Astrocyte (in vitro differentiated cells and primary cell): ENCODE measurements around the gene SPTB.

Experiments used
- EZH2 ChIP-seq: IDR thresholded peaks from 2 replicates; pipeline ENCODE4 v1.6.1; 2012; ENCODE audit warnings: mild to moderate bottlenecking, low read length, inconsistent platforms; ENCODE audit not compliant: insufficient read depth
- TF ChIP-seq, protein P1 (sequence below): IDR thresholded peaks from 2 replicates; pipeline ENCODE4 v1.5.1; 2011; ENCODE audit warnings: low read depth, mild to moderate bottlenecking, inconsistent platforms, low read length, moderate library complexity; ENCODE audit not compliant: insufficient read depth

DNA sequence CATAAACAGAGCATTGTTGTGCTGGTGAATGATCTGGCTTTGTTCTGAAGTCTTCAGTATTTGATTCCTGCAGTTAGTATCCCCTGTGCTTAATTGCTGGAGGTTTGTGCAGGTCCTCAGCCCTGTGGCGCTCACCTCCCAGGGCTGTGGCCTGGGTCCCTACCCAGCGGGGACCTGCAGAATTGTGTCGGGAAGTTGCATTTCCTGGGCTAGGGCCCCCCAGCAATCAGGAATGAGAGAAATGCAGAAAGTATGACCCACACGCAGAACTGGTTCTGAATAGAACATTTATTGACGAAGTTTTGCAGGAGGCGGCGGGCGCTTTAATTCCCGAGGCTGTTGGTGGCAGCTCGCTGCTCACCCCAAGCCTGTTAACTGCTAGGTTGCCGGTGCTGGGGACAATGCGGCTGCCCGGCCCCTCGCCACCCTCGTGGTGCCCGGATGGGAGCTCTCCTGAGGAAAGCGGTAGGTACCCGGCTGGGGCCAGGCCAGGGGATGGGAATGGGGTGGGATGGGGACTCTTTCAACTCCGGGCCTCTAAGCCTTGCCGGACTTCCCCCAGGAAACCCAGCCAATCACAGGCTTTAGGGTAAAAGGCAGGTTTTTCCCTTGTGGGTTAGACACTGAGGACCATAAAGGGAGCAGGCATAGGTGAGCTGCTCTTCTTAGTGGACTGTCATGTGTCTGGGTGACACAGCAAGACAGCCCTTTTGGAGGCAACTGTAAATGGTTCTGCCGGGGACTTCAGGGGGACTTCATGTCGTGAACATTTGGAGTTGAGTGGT is 163.9 kb downstream of the SPTB start:
- TF ChIP-seq, protein P1, sequence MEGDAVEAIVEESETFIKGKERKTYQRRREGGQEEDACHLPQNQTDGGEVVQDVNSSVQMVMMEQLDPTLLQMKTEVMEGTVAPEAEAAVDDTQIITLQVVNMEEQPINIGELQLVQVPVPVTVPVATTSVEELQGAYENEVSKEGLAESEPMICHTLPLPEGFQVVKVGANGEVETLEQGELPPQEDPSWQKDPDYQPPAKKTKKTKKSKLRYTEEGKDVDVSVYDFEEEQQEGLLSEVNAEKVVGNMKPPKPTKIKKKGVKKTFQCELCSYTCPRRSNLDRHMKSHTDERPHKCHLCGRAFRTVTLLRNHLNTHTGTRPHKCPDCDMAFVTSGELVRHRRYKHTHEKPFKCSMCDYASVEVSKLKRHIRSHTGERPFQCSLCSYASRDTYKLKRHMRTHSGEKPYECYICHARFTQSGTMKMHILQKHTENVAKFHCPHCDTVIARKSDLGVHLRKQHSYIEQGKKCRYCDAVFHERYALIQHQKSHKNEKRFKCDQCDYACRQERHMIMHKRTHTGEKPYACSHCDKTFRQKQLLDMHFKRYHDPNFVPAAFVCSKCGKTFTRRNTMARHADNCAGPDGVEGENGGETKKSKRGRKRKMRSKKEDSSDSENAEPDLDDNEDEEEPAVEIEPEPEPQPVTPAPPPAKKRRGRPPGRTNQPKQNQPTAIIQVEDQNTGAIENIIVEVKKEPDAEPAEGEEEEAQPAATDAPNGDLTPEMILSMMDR: no peak
- TF ChIP-seq EZH2: no peak
